ENCODE results near the gene SLC29A3. TPM values are rescaled to one million over a fixed set of nuclear protein-coding genes. Genes with fewer than 3 reads are reported as not detected.

The SLC29A3 gene
- total RNA-seq, 4 donors from 2014 or later: 1.9 to 4.4 (median 2.8) TPM; not detected in 1

GRCh38 chr10:71397296-71398212, 78.5 kb downstream of the SLC29A3 start:
- Histone ChIP-seq H3K4me3 (peak overlapping the region; percentile 38 to 62 (median 58)), H3K9me3 (no peaks in the 10 kb centered on the region), H3K27ac (no peak overlapping the region), H3K27me3 (peaks cover 0 to 12% of the 10 kb centered on the region in 2 donors), H3K4me1 (peaks cover 0 to 21% (median 10%) of the 10 kb centered on the region in 4 donors), H3K36me3 (no peaks in the 10 kb centered on the region)
- TF ChIP-seq POLR2A (IDR thresholded peaks at IDR 0.05) (no peak), CTCF (IDR thresholded peaks at IDR 0.05) (no peak)
- DNase-seq: no peak

- H3K27ac ChIP-seq: no peak overlapping the region
- no peak for TF ChIP-seq POLR2A (IDR thresholded peaks at IDR 0.05)
- no peak for TF ChIP-seq CTCF (IDR thresholded peaks at IDR 0.05)
- H3K9me3 ChIP-seq: no peaks in the 10 kb centered on the region
- H3K27me3 ChIP-seq: peaks cover 0 to 12% of the 10 kb centered on the region in 2 donors
- H3K36me3 ChIP-seq: no peaks in the 10 kb centered on the region
- no peak for DNase-seq
- peaks cover 0 to 21% (median 10%) of the 10 kb centered on the region in 4 donors for H3K4me1 ChIP-seq
- H3K4me3 ChIP-seq: no peak overlapping the region
Measured at GRCh38 chr10:71398976-71399375, 79.9 kb downstream of the SLC29A3 start.

- peaks cover 0 to 12% of the 10 kb centered on the region in 2 donors for H3K27me3 ChIP-seq
- peaks cover 0 to 21% (median 10%) of the 10 kb centered on the region in 4 donors for H3K4me1 ChIP-seq
- no peak for DNase-seq
Measured at GRCh38 chr10:71399946-71400345, 80.9 kb downstream of the SLC29A3 start.

GRCh38 chr10:71401056-71401455, 82.0 kb downstream of the SLC29A3 start:
- no peak overlapping the region for H3K4me3 ChIP-seq
- peaks cover 0 to 20% (median 10%) of the 10 kb centered on the region in 4 donors for H3K4me1 ChIP-seq
- peak in 1 of 3 donors; percentile 13 for DNase-seq
- H3K9me3 ChIP-seq: no peaks in the 10 kb centered on the region
- no peak overlapping the region for H3K27ac ChIP-seq
- H3K36me3 ChIP-seq: no peaks in the 10 kb centered on the region
- H3K27me3 ChIP-seq: peaks cover 0 to 12% of the 10 kb centered on the region in 2 donors
- TF ChIP-seq CTCF (IDR thresholded peaks at IDR 0.05) (no peak), POLR2A (IDR thresholded peaks at IDR 0.05) (no peak)

More at GRCh38 chr10:71399946-71400345, 80.9 kb downstream of the SLC29A3 start:
- H3K36me3 ChIP-seq: no peaks in the 10 kb centered on the region
- H3K27ac ChIP-seq: no peak overlapping the region
- TF ChIP-seq CTCF (IDR thresholded peaks at IDR 0.05): no peak
- TF ChIP-seq POLR2A (IDR thresholded peaks at IDR 0.05): no peak
- no peaks in the 10 kb centered on the region for H3K9me3 ChIP-seq
- no peak overlapping the region for H3K4me3 ChIP-seq

- H3K27ac ChIP-seq: no peak overlapping the region
- peak in 1 of 3 donors; percentile 14 for DNase-seq
- H3K9me3 ChIP-seq: no peaks in the 10 kb centered on the region
- H3K4me3 ChIP-seq: no peak overlapping the region
- H3K4me1 ChIP-seq: peaks cover 0 to 12% (median 8%) of the 10 kb centered on the region in 4 donors
- peaks cover 0 to 12% of the 10 kb centered on the region in 2 donors for H3K27me3 ChIP-seq
- no peaks in the 10 kb centered on the region for H3K36me3 ChIP-seq
- TF ChIP-seq POLR2A (IDR thresholded peaks at IDR 0.05) (no peak), CTCF (IDR thresholded peaks at IDR 0.05) (no peak)
Measured at GRCh38 chr10:71402005-71402404, 82.9 kb downstream of the SLC29A3 start.
